ENCODE data around the gene ZNF587. TPM values are rescaled to one million over a fixed set of nuclear protein-coding genes. Genes with fewer than 3 reads are reported as not detected.
"Not testable (repeated sequence)": the region's sequence is repeated elsewhere in the genome, so short reads cannot be mapped to it uniquely, and the experiment has no call there.

ZNF587 gene
- total RNA-seq, 4 donors from 2014 or later = 10.6 to 18.0 (median 17.2) TPM

GRCh38 chr19:57812226-57812625, 37.4 kb upstream of the ZNF587 start:
- intact Hi-C loops (cut with DNase I; ENCODE audit: low total_unique reads) = no loop called here
- H3K4me3 ChIP-seq (ENCODE audit: low read depth, poor library complexity, severe bottlenecking) = no peak overlapping the region
- DNase-seq (ENCODE audit: low spot score in 2 of 2) = no peak
- no peak for TF ChIP-seq CTCF (IDR thresholded peaks at IDR 0.05)
- TF ChIP-seq POLR2A (IDR thresholded peaks at IDR 0.05) = no peak
- 91 to 92% methylated on average over 3 of the region's 3 CpGs for WGBS, 2 donors

- H3K4me3 ChIP-seq (ENCODE audit: low read depth, poor library complexity, severe bottlenecking); DNase-seq (ENCODE audit: low spot score in 2 of 2); intact Hi-C loops (cut with DNase I; ENCODE audit: low total_unique reads): not testable (repeated sequence)
- 87 to 88% methylated on average over 12 to 13 of the region's 13 CpGs for WGBS, 2 donors
These were observed 36.5 kb upstream of the ZNF587 start for GRCh38 chr19:57812975-57813820.

GRCh38 chr19:57813919-57814504, 35.6 kb upstream of the ZNF587 start:
- no peak for DNase-seq (ENCODE audit: low spot score in 2 of 2)
- 20% methylated on average over 13 of the region's 13 CpGs for WGBS, 2 donors
- H3K4me3 ChIP-seq (ENCODE audit: low read depth, poor library complexity, severe bottlenecking) = peak overlapping the region; percentile 93
- intact Hi-C loops (cut with DNase I; ENCODE audit: low total_unique reads) = no loop called here
- TF ChIP-seq CTCF (IDR thresholded peaks at IDR 0.05) (no peak), POLR2A (IDR thresholded peaks at IDR 0.05) (no peak)

- intact Hi-C loops (cut with DNase I; ENCODE audit: low total_unique reads) = no loop called here
- DNase-seq (ENCODE audit: low spot score in 2 of 2) = peak; percentile 89 to 95
- H3K4me3 ChIP-seq (ENCODE audit: low read depth, poor library complexity, severe bottlenecking) = peak within 1 kb of the TSS; percentile 93
- no peak for TF ChIP-seq POLR2A (IDR thresholded peaks at IDR 0.05)
- no peak for TF ChIP-seq CTCF (IDR thresholded peaks at IDR 0.05)
- WGBS, 2 donors = 1% methylated on average over 39 to 49 of the region's 50 CpGs
These were observed 35.0 kb upstream of the ZNF587 start, which contains the start of gene ZNF552 for GRCh38 chr19:57814505-57815246. ZNF552 (minus strand) TSS chr19:57814913; CDS start chr19:57814743, 170 bp downstream.

GRCh38 chr19:57815247-57816075, 34.2 kb upstream of the ZNF587 start:
- no peak for DNase-seq (ENCODE audit: low spot score in 2 of 2)
- intact Hi-C loops (cut with DNase I; ENCODE audit: low total_unique reads) = no loop called here
- TF ChIP-seq POLR2A (IDR thresholded peaks at IDR 0.05) = no peak
- no peak for TF ChIP-seq CTCF (IDR thresholded peaks at IDR 0.05)
- 85 to 87% methylated on average over 17 of the region's 17 CpGs for WGBS, 2 donors
- no peak overlapping the region for H3K4me3 ChIP-seq (ENCODE audit: low read depth, poor library complexity, severe bottlenecking)

Data from lower leg skin (tissue), 4 donors.